ENCODE data around the gene EPN3.

GRCh38 chr17:50556803-50557202 is 24.3 kb downstream of the EPN3 start:
- TF ChIP-seq CTCF (IDR thresholded peaks at IDR 0.05): no peak
- no peak for TF ChIP-seq POLR2AphosphoS5 (IDR thresholded peaks at IDR 0.05; ENCODE audit: insufficient read depth in 1 of 2, low read depth in 1 of 2)
